GM21529 (cell line): ENCODE results near the gene DNMT3A.

Experiments used
- ATAC-seq: cut with Tn5 transposase; IDR thresholded peaks from one replicate; pipeline ENCODE4 v1.9.1; 2021; ENCODE audit not compliant: unreplicated experiment

DNMT3A gene

GRCh38 chr2:25373269-25373981 lies 31.7 kb upstream of the DNMT3A start:
- no peak for ATAC-seq

- no peak for ATAC-seq
Observed at GRCh38 chr2:25372405-25373268, 30.9 kb upstream of the DNMT3A start.

DNA sequence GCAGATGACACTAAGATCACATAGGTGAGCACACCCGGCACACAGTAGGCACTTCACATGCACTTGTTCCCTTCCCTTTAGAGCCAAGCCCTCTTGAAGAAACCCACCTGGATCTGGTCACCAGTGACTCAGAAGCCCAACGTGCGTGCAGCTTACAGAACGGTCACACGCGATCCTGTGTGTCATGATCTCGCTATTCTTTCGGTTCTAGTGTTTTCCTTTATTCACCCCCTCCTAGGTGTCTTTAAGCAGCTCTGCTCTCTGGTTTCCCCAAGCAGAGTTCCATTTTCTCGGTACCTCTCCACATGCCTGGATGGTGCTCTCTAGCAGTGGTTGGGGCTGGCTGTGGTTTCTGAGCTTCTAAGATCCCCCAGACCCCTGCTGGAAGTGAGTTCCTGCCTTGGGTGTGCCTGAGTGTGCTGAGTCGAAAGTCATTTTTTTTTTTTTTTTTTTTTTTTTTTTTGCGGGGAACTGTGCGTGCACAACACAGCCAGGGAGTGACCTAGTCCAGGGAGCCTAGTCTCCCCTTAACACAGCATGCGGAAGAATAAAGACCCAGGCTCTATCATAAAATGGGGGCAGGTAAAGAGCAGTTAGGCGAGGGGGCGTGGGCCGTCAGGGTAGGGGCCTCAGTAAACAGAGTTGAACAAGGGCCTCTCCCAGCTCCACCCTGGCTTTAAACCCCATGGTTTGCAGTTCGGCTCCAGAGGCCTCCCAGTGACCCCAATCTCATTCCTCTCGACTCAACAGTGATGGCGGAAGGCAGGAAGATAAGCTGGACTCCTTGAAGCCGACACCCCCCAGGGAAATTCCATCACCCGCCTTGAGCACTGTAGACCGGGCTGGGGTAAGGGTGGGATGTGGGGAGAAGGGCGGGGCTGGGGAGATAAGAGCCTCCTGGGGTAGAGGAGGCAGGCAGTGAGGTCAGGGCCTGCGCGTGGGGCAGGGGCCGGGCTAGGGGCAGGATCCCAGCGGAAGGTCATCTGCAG lies 29.8 kb upstream of the DNMT3A start:
- ATAC-seq, result no peak

DNA sequence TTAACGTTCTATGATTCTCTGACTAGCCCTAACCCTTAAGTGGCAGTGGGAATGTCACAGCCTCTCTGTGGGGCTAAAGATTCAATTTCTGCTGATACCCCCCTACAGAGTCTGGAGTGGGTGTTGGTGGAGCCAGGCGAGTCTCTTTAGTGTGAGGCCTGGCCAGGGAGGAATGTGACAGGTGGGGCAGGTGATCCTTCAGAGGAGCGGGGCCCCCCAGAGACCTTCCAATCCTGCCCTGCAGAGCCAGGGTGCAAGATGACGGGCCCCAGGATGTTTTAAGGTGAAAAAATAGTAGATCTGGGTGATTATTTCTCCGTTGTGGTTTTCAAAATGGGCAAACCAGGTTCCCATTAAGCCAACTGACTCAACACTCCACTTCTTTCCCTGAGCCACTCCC lies 28.2 kb upstream of the DNMT3A start:
- no peak for ATAC-seq

GRCh38 chr2:25369439-25369838 lies 27.7 kb upstream of the DNMT3A start:
- ATAC-seq, result no peak

- no peak for ATAC-seq
Observed at GRCh38 chr2:25368660-25369059, 26.9 kb upstream of the DNMT3A start.

DNA sequence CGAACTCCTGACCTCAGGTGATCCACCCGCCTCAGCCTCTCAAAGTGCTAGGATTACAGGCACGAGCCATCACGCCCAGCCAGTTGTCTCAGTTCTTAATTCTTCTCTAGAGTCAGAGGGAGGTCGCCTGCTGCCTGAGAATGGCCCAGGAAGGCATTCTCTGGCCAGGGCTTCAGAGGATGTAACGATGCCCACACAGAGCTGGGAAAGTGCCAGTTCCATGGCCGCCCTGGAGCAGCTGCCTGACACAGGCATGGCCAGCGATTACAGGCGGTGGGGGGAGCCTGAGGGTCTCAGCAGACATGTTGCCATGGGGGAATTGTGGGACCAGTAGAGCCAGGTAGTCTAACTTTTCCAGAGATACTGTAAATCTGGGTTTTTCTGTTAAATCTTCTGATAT lies 25.6 kb upstream of the DNMT3A start:
- ATAC-seq, result no peak

DNA sequence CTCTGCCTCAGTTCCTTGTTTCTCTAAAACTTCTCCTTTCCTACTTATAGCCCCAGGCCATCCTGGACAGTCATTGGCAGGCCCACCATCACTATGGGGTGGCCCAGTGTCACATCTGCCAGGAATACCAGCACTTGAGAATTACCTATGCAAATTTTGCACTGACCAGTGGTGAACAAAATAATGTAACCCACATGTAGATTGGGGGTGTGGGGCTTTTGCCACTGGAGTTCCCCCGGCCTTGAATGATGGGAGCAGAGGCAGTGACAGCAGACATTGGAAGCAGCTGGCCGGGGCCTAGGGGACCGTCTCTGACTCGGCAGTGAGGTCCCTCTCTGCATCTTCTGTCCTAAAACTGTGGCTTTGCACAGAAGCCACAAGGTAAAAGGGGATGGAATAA lies 24.9 kb upstream of the DNMT3A start:
- ATAC-seq, result no peak

GRCh38 chr2:25365241-25365640 lies 23.5 kb upstream of the DNMT3A start:
- ATAC-seq, result no peak

DNA sequence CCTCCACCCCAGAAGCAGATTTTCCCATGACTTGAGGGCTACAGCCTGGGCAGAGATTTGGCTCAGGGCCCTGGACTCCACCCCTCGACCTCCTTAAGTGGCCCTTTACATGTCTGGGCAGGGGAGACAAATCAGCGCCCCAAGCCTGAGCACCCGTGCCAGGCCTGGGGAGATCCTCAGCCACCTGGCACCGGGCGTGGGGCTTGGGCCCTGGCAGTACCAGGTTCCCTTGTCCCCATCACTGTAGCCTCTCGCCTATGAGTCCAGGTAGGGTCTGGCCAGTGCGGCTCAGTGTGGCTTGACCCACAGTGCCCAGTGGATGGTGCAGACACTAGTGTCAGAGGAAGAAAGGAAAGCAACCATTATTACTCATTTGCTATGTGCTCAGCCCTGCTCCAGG lies 22.0 kb upstream of the DNMT3A start:
- no peak for ATAC-seq

DNA sequence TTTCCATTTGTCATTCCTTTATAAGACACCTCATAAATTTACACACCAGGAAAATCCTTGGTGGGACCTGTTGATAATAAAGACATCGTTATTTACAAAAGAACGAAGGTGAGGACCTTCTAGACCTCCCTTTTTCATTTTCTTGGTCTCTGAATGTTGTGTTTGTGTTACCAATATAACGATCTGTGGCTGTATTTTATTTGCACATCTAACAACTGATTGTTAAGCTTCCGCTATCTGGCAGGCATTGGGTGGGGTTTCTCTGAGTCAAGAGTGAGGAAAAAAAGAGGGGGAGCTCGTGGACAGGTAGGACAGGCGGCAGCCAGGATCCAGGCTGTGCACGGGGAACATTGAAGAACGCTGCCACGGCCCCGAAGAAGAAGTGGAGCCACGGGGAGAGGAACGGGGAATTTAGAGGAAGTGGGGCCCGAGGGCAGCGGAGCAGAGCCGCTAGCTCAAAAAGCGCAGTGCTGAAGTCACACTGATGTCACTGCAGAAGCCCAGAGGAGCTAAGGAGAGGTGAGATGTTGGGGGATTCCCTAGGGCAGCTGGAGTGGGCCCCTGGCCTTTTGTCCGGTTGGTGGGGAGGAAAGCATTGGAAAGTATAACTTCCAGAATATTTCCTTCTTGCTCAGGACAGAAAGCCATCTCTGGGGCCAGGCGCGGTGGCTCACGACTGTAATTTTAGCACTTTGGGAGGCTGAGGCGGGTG lies 20.9 kb upstream of the DNMT3A start:
- ATAC-seq, result peak; percentile 80

GRCh38 chr2:25362049-25362433 lies 20.3 kb upstream of the DNMT3A start:
- peak; percentile 81 for ATAC-seq

- ATAC-seq, result no peak
Observed at GRCh38 chr2:25361261-25362048, 19.7 kb upstream of the DNMT3A start.

GRCh38 chr2:25358836-25359235 lies 17.1 kb upstream of the DNMT3A start:
- no peak for ATAC-seq

- no peak for ATAC-seq
Observed at GRCh38 chr2:25358249-25358815, 16.6 kb upstream of the DNMT3A start.

GRCh38 chr2:25356088-25356487 lies 14.4 kb upstream of the DNMT3A start:
- ATAC-seq, result no peak

DNA sequence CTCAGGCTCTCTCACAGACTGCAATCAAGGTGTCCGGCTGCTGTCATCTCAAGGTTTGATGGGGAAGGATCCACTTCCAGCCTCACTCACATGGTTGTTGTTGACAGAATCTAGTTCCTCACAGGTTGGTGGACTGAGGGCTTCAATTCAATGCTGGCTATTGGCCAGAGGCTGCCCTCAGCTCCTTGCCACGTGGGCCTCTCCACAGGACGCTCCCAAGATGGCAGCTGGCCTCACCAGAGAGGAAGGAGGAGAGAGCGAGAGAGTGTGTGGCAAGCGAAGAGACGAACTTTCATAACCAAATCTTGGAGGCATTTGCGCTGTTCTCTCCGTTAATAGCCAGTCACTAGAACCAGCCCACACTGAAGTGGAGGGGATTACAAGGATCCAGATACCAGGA lies 13.5 kb upstream of the DNMT3A start:
- no peak for ATAC-seq

DNA sequence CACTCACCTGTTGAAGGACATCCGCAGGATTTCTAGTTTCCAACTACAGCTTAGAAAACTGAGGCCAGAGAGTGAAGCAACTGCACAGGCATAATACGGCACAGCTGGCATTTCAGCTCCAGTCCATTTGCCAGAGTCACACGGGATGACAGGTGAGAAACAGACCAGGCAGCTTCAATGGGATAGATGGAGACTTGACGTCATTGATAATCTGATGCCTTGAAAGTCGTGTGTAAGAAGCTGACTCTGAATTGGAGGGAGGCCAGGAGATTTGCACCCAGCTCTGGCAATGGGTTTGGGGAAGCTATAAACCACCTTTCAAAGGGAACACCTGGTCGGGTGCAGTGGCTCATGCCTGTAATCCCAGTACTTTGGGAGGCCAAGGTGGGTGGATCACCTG lies 12.4 kb upstream of the DNMT3A start:
- no peak for ATAC-seq

DNA sequence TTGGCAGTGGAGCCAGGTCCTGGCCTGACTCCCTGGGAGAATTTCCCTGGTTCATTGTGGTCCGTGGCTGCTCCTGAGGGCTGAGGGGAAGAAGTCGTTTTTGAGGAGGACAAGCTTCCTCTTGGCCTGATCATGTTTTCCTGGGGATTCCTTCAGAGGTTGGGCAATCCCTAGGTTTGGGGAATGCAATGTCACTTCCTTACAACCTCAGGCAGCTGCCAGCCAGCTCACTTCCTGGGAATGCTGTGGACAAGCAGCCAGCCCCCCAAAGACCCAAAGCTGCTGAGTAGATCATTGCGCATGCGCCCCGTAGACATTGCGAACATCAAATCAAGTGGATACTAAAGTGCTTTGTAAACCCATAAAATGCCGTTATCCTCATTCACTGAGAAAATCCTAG lies 7.7 kb upstream of the DNMT3A start:
- ATAC-seq, result no peak

GRCh38 chr2:25347846-25348245 lies 6.1 kb upstream of the DNMT3A start:
- no peak for ATAC-seq
